ENCODE data around the gene FUT2.

FUT2 gene

DNA sequence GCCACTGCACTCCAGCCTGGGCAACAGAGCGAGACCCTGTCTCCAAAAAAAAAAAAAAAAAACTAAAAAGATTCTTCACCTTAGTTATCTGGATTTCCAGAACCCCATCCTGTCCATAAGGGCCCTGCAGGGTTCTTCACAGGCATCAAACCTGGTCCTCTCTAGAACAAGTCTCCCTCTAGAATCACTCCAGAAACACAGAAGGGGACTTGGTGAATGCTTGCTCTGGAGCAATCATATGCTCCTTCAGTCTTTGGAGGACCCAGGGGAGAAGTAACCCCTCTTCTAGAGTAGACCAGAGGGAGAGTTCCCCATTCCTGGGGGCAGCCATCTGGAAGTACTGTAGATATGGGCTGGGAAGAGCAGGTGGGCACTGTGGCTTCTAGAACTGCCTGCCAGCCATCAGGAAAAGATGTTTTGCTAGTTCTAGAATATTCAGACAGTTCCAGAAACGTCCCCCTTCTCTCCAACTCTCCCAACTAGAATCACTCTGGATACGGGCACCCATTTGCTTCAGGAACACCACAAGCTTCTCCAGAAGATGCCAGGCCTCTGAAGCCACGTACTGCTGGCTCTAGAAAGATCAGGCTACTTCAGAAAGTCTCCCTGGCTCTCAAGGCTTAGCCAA lies 53.9 kb downstream of the FUT2 start:
- DNase-seq (ENCODE audit: low read depth in 4 of 4, low spot score in 1 of 4), result no peak

DNA sequence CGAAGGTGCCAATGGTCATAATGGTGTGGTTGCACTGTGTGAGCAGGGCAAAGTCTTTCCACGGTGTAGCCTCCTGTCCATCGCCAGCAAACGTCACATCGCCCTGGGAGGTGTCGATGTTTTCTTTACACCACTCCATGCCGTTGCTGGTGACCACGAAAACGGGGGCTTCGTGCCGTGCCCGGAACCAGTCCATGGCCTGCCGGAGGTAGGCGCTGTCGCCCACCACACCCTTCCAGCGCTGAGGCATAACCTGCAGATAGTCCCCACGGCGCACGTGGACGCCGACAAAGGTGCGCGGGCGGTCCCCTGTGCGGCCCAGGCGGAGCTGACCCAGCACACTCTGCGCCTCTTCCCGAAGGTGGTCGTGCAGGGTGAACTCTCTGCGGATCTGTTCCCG lies 54.6 kb downstream of the FUT2 start:
- no peak for DNase-seq (ENCODE audit: low read depth in 4 of 4, low spot score in 1 of 4)

DNA sequence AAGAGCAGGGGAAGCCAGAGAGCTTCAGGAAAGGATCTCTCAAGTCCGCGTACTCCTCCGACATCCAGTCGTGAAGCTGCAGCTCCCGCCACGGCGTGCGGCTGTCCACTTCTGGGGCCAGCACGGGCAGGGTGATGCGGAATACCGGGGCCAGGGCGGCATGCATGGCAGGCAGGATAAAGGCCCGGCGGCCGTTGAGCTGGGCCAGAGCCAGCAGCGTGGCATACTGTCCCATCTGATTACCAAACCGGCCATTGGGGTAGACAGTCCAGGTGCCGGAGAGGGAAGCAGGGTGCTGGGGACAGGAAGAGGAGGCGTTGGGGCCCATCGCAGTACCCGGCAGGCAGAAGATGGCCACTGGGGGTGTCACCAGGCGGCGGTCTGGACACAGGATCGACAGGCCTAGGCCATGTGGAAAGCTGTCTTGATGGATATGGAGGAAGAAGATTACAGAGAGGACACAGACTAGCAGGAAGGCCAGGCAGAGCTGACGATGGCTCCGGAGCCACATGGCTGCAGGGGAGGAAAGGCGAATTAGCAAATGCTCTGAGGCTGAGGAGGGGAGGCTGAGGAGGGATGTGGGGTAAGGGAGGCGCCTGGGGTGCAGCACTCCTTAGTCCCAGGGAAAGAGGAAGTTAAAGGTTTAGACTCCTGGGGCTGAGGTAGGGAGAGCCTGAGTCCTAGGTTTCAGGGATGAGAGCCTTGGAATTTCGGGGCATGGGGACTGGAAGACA lies 55.2 kb downstream of the FUT2 start:
- no peak for DNase-seq (ENCODE audit: low read depth in 4 of 4, low spot score in 1 of 4)

DNA sequence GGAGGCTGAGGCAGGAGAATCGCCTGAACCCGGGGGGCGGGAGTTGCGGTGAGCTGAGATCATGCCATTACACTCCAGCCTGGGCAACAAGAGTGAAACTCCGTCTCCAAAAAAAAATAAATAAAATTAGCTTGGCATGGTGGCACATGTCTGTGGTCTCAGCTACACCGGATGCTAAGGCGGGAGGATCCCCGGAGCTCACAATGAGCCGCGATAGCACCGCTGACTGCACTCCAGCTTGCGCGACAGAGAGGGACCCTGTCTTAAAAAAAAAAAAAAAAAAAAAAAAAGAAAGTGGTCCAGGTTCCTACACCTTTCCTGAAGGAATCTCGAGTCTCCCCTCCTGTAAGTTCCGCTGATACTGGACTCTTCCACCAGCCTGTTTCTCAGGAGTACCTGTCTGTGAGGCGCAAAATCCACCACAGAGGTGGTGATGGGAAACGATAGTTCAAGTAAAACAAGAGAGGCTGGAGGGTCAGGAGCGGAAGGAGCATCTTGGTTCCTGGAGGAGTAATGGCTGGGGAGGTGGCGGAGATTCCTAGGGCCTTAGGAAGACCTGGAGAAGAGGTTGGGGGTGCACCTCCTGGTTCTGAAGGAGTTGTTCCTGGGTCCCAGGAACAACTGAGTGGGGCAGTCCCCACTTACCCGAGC lies 56.2 kb downstream of the FUT2 start:
- DNase-seq (ENCODE audit: low read depth in 4 of 4, low spot score in 1 of 4), result no peak

DNA sequence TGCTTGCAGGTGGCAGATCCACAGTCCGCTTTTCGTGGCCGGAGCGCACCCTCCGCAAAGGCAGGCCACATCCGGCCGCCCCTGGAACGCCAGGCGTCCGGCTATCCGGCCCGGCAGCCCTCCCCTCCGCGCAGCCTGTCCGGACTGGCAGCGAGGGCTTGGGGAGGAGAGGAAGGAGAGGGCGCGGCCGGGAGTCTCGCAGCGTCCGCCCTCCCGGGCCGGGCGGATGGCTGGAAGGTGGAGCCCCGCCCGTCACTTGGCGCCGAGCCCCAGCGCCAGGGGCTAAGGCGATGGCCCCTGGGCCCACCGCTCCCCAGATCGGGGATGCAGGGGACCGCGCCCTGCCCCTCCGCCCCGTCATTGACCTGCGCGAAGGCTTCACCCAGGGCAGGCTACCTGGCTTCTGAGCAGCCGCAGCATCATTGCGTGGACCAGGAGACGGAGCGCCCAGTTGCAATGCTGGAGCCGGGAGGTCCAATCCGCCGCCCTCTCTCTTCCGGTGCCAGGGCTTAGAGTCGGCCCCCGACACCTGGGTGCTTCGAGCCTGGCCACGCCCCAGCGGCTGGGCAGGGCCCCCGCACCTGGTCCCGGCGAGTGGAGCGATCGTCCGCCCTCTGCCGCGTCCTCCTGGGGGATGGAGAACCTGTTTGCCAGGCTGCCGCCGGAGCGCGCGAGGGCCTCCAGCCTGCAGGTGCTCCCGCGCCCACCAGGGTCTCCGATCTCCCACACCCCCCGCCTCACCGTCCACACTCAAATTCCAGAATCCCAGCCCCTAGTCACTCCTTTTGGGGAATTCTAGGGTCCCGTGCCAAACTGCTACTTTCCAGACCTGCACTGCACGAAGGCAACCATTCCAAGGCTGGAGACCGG lies 57.0 kb downstream of the FUT2 start, which contains the start of gene FUT1:
Gene FUT1 (minus strand): TSS at position 146 of the 870 bp plus-strand sequence. CDS start 1,360 bp downstream, outside the sequence.
- DNase-seq (ENCODE audit: low read depth in 4 of 4, low spot score in 1 of 4), result no peak

DNA sequence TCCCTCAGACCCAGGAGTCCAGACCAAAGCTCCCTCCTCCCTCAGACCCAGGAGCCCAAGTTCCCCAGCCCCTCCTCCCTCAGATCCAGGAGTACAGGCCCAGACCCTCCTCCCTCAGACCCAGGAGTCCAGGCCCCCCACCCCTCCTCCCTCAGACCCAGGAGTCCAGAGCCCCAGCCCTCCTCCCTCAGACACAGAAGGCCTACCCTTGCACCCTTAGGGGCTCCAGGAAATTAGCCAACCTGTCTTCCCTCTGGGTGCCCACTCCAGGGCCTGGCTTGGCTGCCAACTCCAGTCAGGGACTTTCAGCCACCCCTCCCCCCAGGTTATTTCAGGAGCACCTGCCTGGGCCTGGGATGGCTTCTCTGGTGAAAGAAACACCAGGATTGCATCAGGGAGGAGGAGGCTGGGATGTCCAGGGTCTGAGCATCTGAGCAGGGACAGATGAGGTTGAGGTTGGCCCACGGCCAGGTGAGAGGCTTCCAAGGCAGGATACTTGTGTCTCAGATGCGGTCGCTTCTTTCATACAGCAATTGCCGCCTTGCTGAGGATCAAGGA lies 59.4 kb downstream of the FUT2 start, which contains the start of gene FGF21:
Gene FGF21 (plus strand): TSS at position 441 of the 558 bp plus-strand sequence. CDS start 713 bp downstream, outside the sequence.
- no peak for DNase-seq (ENCODE audit: low read depth in 4 of 4, low spot score in 1 of 4)
